Measurements from ENCODE around the gene NAP1L5.
A peak's percentile ranks its signal among the peaks of the same experiment; 100 is the strongest.

Gene NAP1L5

GRCh38 chr4:88659055-88659889, 38.4 kb downstream of the NAP1L5 start:
- DNase-seq: peak in 1 of 4 experiments; percentile 8

DNA sequence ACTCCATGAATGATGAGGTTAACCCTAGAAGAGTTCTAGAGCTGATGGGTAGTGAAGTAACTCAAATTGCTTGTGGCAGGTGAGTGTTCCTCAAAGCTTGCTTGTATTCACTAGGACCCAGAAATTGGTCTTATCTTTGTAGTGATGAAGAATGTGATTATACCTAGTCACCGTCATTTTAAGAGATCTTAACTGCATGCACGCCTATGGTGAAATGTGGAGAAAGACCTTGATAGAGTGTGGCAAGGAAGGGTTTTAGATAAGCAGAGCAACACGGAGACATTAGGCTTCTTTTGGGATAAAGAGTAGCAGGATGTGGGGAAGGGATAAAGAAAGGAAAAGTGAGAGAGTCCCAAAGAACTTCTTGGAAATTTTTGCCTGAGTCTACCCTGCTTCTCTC, 42.4 kb downstream of the NAP1L5 start:
- DNase-seq: no peak

GRCh38 chr4:88653371-88653946, 44.2 kb downstream of the NAP1L5 start:
- DNase-seq: no peak

- DNase-seq: no peak
Observed at GRCh38 chr4:88649716-88650115, 47.9 kb downstream of the NAP1L5 start.

DNA sequence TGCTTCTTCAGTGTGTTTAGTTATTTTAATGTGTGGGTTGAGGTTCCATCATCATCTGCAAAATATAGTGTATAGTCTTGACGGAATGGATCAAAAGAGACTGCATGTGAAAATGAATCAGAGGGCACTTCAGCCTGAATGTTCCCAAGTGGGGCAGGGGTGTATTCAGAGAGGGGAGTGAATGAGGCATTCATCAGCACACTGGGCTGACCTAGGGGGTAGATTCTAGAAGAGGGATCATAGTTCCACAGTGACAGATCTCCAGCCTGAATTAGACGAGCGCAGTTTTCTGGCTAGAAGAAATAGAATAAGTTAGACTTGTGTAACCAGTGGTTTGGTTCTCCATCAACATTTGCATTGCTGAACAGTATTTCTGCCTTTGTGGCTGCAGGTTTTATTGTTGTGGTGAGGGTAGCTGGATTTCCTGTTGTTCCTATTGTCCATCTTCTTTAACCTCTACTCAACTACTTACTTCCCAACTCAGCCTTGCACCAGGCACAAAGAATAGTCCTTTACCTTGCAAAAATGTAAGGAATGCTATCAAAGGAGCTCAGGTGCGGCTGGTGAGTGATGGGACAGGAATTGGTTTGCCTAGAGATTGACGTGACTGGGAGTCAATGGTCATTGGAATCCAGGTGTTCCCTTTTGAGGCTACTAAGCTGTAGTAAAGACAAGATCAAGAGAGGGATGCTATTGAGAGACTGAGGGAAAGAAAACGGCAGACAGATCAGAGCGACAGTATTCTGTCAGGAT, 50.9 kb downstream of the NAP1L5 start:
- DNase-seq: no peak

DNA sequence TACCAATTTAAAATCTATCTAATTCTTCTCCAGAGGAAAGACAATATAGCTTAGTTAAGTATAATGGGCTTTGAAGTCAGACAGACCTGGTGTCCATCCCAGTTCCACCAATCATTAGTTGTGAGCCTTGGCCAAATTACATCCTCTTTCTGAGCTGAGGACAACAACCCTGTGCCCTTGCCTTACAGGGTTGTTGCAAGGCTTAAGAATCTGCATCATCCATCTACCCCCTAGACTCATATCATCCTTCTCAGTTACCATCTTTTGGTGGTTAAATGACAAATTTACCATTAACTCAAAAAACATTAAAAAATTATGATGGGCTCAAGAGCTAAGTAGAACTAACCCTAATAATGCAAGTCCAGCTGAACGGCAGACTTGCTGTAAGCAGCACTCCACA, 51.6 kb downstream of the NAP1L5 start:
- no peak for DNase-seq

Data from activated naive CD4-positive, alpha-beta T cell (primary cell).